GM12891 (cell line): Measurements from ENCODE around the gene MARCKS.

Experiments
- POLR2A ChIP-seq: IDR thresholded peaks from 2 replicates; pipeline ENCODE4 v1.6.1; 2011; ENCODE audit warnings: low read depth, low read length, control low read depth
- POLR2AphosphoS5 ChIP-seq: IDR thresholded peaks from 2 replicates; pipeline ENCODE4 v1.6.1; 2011; ENCODE audit warnings: low read depth, low read length, control low read depth
- POU2F2 ChIP-seq: IDR thresholded peaks from 2 replicates; pipeline ENCODE4 v1.6.1; 2011; ENCODE audit warnings: low read depth, mild to moderate bottlenecking, control low read depth, low read length, moderate library complexity
- SPI1 ChIP-seq: IDR thresholded peaks from 2 replicates; pipeline ENCODE4 v1.6.1; 2011; ENCODE audit warnings: low read depth, low read length, control low read depth
- TAF1 ChIP-seq: IDR thresholded peaks from 2 replicates; pipeline ENCODE4 v1.6.1; 2011; ENCODE audit warnings: low read depth, low read length, control low read depth

- TF ChIP-seq TAF1 (no peak), POLR2AphosphoS5 (no peak), POLR2A (no peak), SPI1 (no peak), POU2F2 (no peak)
Measured at GRCh38 chr6:113893451-113893850, 36.3 kb downstream of the MARCKS start.
